A549 treated with RU486 at 1 μM for 4 hours (cell line): ENCODE data around the gene SRCAP. TPM values are rescaled to one million over a fixed set of nuclear protein-coding genes. Genes with fewer than 3 reads are reported as not detected.

Experiments
- total RNA-seq: library from RNA; stranded (reverse); fragments of 200-300 nt; extraction: Qiagen RNA extraction; gene quantifications from 5 replicates; pipeline ENCODE4 v1.2.3, GENCODE V29; 2022; ENCODE audit warnings: low read depth

The SRCAP gene
- 9.9 to 28.4 TPM (median 21.7 TPM) in 5 replicates for total RNA-seq

DNA sequence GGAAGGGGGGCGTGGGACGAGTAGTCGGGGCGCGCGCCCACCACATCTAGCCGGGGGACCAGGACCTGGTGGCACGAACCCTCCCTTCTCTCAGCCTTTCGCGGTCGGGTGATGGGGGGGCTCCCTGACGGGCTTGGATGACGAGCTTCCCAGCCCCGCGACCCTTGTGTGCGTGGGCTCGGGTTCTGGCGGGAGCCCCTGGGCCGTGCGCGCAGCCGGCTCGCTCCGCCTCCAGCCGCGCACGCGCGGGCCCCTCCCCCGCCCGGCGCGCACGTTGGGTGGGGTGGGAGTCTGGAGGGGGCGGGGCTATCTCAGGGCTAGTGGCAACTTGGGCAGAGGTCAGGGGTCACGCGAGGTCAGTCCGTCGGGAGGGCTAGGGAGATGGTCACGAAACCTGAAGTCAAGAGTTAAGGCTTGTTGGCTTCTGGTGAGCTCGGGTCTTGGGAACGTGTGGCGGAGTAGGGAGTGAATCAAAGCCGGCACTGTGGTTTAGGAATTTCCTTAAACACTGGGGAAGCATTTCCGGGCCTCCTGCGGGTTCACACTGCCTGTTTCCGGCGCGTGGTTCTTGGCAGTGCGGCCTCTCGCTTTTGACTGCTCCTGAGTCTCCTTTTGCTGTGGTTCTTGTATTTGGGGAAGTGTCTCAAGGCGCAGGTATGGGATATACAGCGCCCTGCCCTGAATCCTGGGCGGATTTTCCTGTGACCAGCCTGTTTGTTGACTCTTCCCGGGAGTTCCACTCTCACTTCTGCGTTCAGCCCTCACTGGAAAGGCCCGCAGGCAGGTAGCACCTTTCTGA lies at the start of gene SRCAP:
Gene SRCAP, plus strand, starts transcription at position 356 of the 799 bp plus-strand sequence. CDS start 1,654 bp downstream, outside the sequence.

DNA sequence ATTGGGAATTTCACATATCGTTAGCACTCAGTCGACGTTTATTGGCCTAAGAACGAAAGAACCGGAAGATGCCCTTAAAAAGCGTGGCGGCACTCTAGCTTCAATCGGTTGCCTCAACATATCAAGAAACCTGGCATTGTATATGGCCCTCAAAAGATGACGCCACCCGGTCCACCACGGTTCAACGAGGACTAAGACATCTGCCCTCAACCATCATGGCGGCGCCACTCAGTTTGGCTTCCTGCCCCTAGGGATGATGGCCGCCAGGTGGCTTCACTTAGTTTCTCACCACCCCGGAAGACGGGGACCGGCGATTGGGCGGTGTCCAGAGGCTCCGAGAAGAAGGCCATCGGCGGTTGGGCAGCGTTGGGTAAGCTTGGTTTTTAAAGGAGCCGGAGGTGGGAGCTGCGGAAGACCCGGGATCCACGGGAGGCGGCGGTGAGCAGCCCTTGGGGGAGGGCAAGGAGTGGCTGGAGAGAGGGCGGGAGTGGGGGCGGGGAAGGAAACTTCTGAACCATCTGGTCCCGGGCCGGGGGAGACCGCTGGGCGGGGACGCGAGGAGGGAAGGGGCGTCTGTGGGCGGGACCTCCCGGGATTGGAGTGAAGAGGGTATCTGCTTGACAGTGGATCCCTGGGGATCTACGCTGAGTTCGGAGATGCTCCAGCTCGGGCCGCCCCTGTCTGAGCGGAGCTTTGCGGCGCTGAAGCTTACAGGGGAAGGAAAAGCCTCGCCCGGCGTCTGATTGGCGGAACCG lies 48.4 kb upstream of the SRCAP start, which contains the start of gene PRR14:
Gene PRR14, plus strand, starts transcription at position 592 of the 755 bp plus-strand sequence. CDS start 686 bp downstream, outside the sequence.

DNA sequence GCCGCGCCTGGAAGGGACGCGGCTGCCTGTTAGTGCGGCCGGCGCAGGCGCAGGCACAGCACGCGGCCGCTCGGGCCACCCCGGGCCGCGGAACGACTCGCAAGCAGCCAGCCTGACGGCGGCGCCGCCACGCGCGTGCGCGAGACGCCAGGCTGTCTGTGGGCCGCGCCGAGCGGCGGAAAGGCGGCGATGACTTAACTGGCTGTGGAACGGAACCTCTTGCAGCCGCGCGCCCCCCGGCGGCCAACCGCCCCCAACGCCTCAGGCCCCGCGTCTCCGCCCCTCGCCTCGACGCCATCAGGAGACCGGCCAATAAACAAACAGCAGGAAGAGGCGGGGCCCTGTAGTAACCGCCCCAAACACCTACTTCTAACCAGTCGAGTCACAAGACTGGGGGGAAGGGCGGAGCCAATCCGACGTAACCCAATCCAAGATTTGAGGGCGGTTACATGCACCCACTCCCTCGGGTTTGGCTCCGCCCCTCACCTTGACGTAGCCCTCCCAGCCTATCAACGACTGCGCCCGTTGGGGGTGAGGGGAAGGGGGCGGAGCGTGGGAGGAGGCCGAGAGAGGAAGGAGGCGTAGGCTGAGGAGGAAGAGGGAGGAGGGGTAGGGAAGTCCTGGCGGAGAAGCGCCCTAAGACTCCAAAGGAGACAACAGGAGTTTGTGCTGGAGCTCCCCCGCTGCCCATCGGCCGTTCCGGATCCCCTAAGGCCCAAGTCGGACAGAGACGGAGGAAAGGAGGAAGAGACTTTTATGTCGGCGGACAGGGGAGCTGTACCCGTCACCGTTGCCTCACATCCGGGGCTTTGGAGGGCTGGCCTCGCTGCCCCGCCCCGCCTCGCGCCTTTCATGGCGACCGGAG lies 40.9 kb upstream of the SRCAP start, which contains the start of gene FBRS:
Gene FBRS, plus strand, starts transcription at position 566 of the 865 bp plus-strand sequence. CDS start 1,088 bp downstream, outside the sequence.

DNA sequence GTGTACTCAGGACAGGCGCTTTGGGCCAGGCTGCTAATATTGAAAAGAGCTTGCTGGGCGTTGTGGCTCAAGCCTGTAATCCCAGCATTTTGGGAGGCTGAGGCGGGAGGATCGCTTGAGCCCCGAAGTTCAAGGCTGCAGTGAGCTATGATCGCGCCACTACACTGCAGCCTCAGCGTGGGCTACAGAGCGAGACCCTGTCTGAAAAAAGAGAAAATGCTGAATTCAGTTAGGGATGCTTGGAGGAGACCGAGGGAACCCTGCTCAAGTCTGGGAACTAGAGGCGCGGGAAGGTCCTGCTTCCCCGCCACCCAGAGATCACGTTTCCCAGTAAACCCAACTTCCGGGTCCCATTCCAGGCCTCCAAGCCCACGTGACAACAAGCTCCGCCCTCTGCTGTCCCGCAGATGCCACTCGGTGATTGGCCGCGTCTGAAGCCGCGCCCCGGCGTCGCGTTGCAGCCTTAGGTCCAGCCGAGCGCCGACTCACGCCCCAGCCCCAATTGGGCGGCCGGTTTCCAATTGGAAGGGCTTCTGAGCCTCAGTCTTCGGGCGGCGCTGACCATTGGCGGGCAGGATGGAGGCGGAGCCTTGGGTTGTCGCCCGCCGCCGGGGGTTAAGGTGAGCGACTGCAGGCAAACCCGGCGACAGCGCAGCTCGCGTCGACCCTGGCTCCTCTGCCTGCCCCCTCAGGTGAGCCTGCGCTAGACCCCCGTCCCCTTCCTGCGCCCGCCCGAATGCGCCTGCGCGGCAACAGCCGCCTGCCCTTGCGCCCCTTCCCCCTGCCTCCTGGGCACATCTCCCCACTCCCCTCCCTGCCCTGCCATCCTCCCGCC lies 49.0 kb downstream of the SRCAP start, which contains the start of gene PHKG2:
Gene PHKG2, plus strand, starts transcription at position 627 of the 835 bp plus-strand sequence. CDS start 396 bp downstream, outside the sequence.

DNA sequence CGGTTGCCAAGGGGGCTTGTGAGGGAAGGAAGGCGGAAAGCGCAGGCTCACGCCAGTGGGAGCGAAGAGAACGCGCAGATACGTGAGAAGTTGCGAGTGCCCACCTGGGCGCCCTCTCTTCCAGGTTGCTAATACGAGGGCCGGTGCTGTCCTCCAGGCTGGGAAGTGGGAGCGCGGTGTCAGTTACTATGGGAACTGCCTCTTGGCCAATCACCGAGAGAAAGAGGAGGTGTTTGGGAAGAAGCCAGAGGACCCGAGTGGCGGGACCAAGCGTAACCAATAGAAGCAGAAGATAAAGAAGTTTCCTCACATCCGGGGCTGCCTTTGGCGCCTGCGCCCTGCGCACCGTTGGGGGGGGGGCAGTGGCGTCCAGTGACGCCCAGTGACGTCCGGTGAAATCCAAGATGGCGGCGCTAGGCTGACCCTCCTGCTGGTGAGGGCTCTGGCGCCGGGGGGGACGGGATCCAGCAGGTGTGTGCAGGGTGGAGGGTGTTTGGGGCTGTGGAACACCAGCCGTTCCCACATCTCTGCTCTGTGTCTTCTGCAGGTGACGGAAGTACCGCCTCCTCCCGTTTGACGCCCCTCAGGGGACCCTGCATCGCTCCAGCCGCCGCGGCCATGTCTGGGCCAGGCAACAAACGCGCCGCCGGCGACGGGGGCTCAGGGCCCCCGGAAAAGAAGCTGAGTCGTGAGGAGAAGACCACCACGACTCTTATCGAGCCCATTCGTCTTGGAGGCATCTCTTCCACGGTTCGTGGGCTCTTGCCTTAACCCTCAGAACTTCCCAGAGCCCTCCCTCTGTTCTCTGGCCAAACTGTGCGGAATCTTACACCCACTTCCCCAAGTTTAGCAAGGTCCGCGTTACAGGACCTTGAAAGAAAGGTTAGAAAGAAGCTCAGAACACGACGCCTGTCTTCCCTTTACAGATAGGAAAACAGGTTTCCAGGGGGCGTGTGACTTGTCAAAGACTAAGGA lies 63.2 kb downstream of the SRCAP start, which contains the start of the genes CFAP119 and RNF40:
Gene CFAP119, minus strand, starts transcription at position 135 of the 975 bp plus-strand sequence. CDS start 314 bp downstream, outside the sequence.
Gene RNF40, plus strand, starts transcription at position 395 of the 975 bp plus-strand sequence. Its CDS starts 224 bp downstream, at position 619.

DNA sequence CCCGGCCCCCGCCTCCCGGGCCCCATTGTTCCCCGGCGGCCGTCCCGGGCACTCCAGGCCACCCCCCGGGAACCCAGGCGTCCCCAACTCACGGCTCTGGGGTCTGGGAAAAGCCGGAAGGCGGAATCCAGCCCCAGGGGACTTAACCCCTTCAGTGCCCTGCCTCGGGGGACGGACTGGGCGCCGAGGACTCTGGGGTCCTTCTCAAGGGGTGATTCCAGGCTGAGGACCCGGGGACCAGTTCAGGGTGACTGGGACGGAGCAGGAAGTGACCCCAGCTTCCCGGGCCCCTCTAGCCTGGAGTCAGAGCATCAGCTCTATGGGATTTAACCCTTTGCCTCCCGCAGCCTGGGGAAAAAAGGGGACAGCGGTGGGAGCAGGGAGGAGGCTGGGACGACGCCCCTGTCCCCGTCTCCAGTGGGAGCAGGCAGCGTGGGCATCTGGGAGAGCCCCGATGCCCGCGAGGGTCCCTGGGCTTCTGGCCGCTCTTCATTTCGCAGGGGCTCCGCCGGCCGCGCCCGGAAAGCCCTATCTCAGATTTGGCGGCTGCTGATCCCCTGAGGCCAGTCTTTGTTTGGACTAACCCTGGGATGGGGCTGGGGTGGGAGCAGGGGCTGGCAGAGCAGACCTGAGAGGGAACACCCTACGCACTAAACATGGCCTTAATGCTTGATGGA lies 88.1 kb downstream of the SRCAP start, which contains the start of gene ZNF629:
Gene ZNF629, minus strand, starts transcription at position 270 of the 677 bp plus-strand sequence. CDS start 2,723 bp downstream, outside the sequence.

Other genes with a start within 250 kb of the SRCAP start
- gene ITGAL, start 226.4 kb upstream of the SRCAP start, total RNA-seq = 0.08 to 0.10 TPM in 2 of 5 replicates, not detected in the others
- gene ZNF768, start 172.6 kb upstream of the SRCAP start, total RNA-seq = 35.1 to 46.6 TPM (median 45.4 TPM) in 5 replicates
- gene ZNF747, start 164.3 kb upstream of the SRCAP start, total RNA-seq = 2.5 to 4.4 TPM (median 4.0 TPM) in 5 replicates
- gene ZNF764, start 140.8 kb upstream of the SRCAP start, total RNA-seq = 4.3 to 6.6 TPM (median 5.5 TPM) in 5 replicates
- 5.2 to 7.9 TPM (median 7.3 TPM) in 5 replicates for gene ZNF688, start 127.5 kb upstream of the SRCAP start, total RNA-seq
- gene ZNF785, start 113.5 kb upstream of the SRCAP start, total RNA-seq = not detected in 5 replicates
- gene ZNF689, start 88.8 kb upstream of the SRCAP start, total RNA-seq = 7.6 to 9.1 TPM (median 8.3 TPM) in 5 replicates
- gene PRR14, start 48.2 kb upstream of the SRCAP start, total RNA-seq = 18.1 to 25.2 TPM (median 24.3 TPM) in 5 replicates
- gene FBRS, start 40.7 kb upstream of the SRCAP start, total RNA-seq = 29.2 to 47.0 TPM (median 41.2 TPM) in 5 replicates
- gene PHKG2, start 49.3 kb downstream of the SRCAP start, total RNA-seq = 16.5 to 27.8 TPM (median 22.1 TPM) in 5 replicates
- gene CFAP119, start 62.9 kb downstream of the SRCAP start, total RNA-seq = 6.2 to 9.6 TPM (median 6.7 TPM) in 5 replicates
- 67.9 to 91.6 TPM (median 78.8 TPM) in 5 replicates for gene RNF40, start 63.2 kb downstream of the SRCAP start, total RNA-seq
- 15.7 to 19.3 TPM (median 17.4 TPM) in 5 replicates for gene ZNF629, start 88.0 kb downstream of the SRCAP start, total RNA-seq
- gene BCL7C, start 194.9 kb downstream of the SRCAP start, total RNA-seq = 26.5 to 41.9 TPM (median 38.4 TPM) in 5 replicates
- gene CTF1, start 197.4 kb downstream of the SRCAP start, total RNA-seq = 0.08 to 0.23 TPM (median 0.16 TPM) in 4 of 5 replicates, not detected in the other
- 11.6 to 23.8 TPM (median 19.2 TPM) in 5 replicates for gene FBXL19, start 224.4 kb downstream of the SRCAP start, total RNA-seq
- gene ORAI3, start 249.9 kb downstream of the SRCAP start, total RNA-seq = 9.1 to 16.9 TPM (median 13.9 TPM) in 5 replicates